CD8-positive, alpha-beta memory T cell (primary cell): ENCODE data around the gene ATG9A. TPM values are rescaled to one million over a fixed set of nuclear protein-coding genes. Genes with fewer than 3 reads are reported as not detected.

Experiments
- CTCF ChIA-PET: fragments of 350-600 bp; sonication (Branson Sonifier 250); formaldehyde crosslinking; loops from one replicate; lab custom pipeline; 2021; ENCODE audit warnings: antibody characterized with exemption; lab: Charles Lee
- POLR2A ChIA-PET: fragments of 350-600 bp; sonication (Branson Sonifier 250); formaldehyde crosslinking; loops from one replicate; lab custom pipeline; 2021; ENCODE audit warnings: antibody characterized with exemption; lab: Charles Lee
- DNase-seq, 5 donors: peaks; one replicate each; pipeline versions ENCODE4 v3.0.0 to v3.0.0-alpha.2; 2020 to 2022; ENCODE audit warnings: mixed read lengths in 1 of 5
- H3K27ac ChIP-seq: one replicate; pipeline ENCODE4 v1.7.0; 2013; ENCODE audit warnings: low read depth, mild to moderate bottlenecking, low read length, moderate library complexity
- H3K27me3 ChIP-seq: 2 replicates; pipeline ENCODE4 v1.7.0; 2013; ENCODE audit warnings: low read length, mild to moderate bottlenecking; ENCODE audit not compliant: insufficient read depth, poor library complexity, severe bottlenecking
- H3K36me3 ChIP-seq: 2 replicates; pipeline ENCODE4 v1.7.0; 2013; ENCODE audit warnings: mild to moderate bottlenecking, low read length, moderate library complexity; ENCODE audit not compliant: insufficient read depth
- H3K4me1 ChIP-seq: 2 replicates; pipeline ENCODE4 v1.7.0; 2013; ENCODE audit warnings: mild to moderate bottlenecking, low read length, moderate library complexity; ENCODE audit not compliant: insufficient read depth
- H3K4me3 ChIP-seq: 2 replicates; pipeline ENCODE4 v1.7.0; 2013; ENCODE audit warnings: mild to moderate bottlenecking, low read length
- H3K9me3 ChIP-seq: 2 replicates; pipeline ENCODE4 v1.7.0; 2013; ENCODE audit warnings: mild to moderate bottlenecking, low read length
- H3K27ac Mint-ChIP-seq, 8 donors: one replicate each; pipeline ENCODE4 v1.8.0; 2020 to 2021; ENCODE audit warnings: mixed read lengths in 8 of 8, mild to moderate bottlenecking in 6 of 8, inconsistent platforms in 3 of 8, moderate library complexity in 3 of 8
- H3K27me3 Mint-ChIP-seq, 2 donors: one replicate each; pipeline ENCODE4 v1.8.0; 2020 to 2021; ENCODE audit warnings: mixed read lengths in 2 of 2, mild to moderate bottlenecking in 1 of 2, moderate library complexity in 1 of 2
- H3K36me3 Mint-ChIP-seq, 3 donors: one replicate each; pipeline ENCODE4 v1.8.0; 2020 to 2021; ENCODE audit warnings: mixed read lengths in 3 of 3, inconsistent platforms in 1 of 3, mild to moderate bottlenecking in 1 of 3
- H3K4me1 Mint-ChIP-seq, 3 donors: one replicate each; pipeline ENCODE4 v1.8.0; 2020 to 2021; ENCODE audit warnings: mixed read lengths in 3 of 3, inconsistent platforms in 1 of 3, mild to moderate bottlenecking in 1 of 3
- H3K4me3 Mint-ChIP-seq, 7 donors: one replicate each; pipeline ENCODE4 v1.8.0; 2020 to 2021; ENCODE audit warnings: mixed read lengths in 7 of 7, mild to moderate bottlenecking in 6 of 7, moderate library complexity in 4 of 7, inconsistent platforms in 2 of 7
- H3K9me3 Mint-ChIP-seq, 5 donors: one replicate each; pipeline ENCODE4 v1.8.0; 2020 to 2022; ENCODE audit warnings: mixed read lengths in 5 of 5, mild to moderate bottlenecking in 3 of 5, moderate library complexity in 2 of 5, inconsistent platforms in 1 of 5
- polyA plus RNA-seq: library from polyadenylated mRNA; unstranded; fragments of 300-500 nt; fragmentation: Illumina TruSeq; gene quantifications from one replicate; pipeline ENCODE4 v1.2.3, GENCODE V29; 2021
- total RNA-seq, 2 experiments: library from RNA; stranded (reverse); gene quantifications; one replicate each; pipeline ENCODE4 v1.2.3, GENCODE V29; 2021

Gene ATG9A
- total and polyA plus RNA-seq, 3 experiments from 2014 or later = 32.0 to 52.9 (median 46.1) TPM

GRCh38 chr2:219228911-219229304 lies 528 bp downstream of the ATG9A start:
- Histone ChIP-seq H3K9me3 (no peaks in the 10 kb centered on the region), H3K4me3 (peak overlapping the region; percentile 93), H3K4me1 (peaks cover 44% of the 10 kb centered on the region), H3K36me3 (peaks cover 49% of the 10 kb centered on the region), H3K27ac (peak overlapping the region; percentile 96), H3K27me3 (no peaks in the 10 kb centered on the region)
- peaks cover 0 to 75% (median 8%) of the 10 kb centered on the region in 3 donors for H3K36me3 Mint-ChIP-seq
- no peaks in the 10 kb centered on the region for H3K9me3 Mint-ChIP-seq
- H3K4me1 Mint-ChIP-seq = peaks cover 40 to 73% (median 54%) of the 10 kb centered on the region in 3 donors
- CTCF ChIA-PET = interaction anchor here (0.8 to 7.6 kb wide), 10 partner anchors 11 to 70 kb away, joined by 3 to 51 read pairs (median 6); partner anchors contain the start of genes NHEJ1, TUBA4A and TUBA4B
- POLR2A ChIA-PET = interaction anchor here (0.9 to 4.5 kb wide), 11 partner anchors 10 to 69 kb away, joined by 4 to 164 read pairs (median 11); partner anchors contain the start of genes ABCB6, CNPPD1, DNAJB2 and GLB1L
- H3K4me3 Mint-ChIP-seq = peak overlapping the region; percentile 80 to 100 (median 97)
- H3K27me3 Mint-ChIP-seq = no peaks in the 10 kb centered on the region
- peak overlapping the region; percentile 61 to 96 (median 84) for H3K27ac Mint-ChIP-seq
- no peak for DNase-seq

GRCh38 chr2:219228041-219228910 lies 1.2 kb downstream of the ATG9A start:
- Histone ChIP-seq H3K9me3 (no peaks in the 10 kb centered on the region), H3K4me1 (peaks cover 44% of the 10 kb centered on the region), H3K4me3 (peak overlapping the region; percentile 93), H3K36me3 (peaks cover 50% of the 10 kb centered on the region), H3K27ac (peak overlapping the region; percentile 96), H3K27me3 (no peaks in the 10 kb centered on the region)
- Mint-ChIP-seq H3K36me3 (peaks cover 3 to 75% (median 8%) of the 10 kb centered on the region in 3 donors), H3K9me3 (no peaks in the 10 kb centered on the region), H3K4me1 (peaks cover 38 to 67% (median 50%) of the 10 kb centered on the region in 3 donors), H3K4me3 (peak overlapping the region; percentile 80 to 100 (median 97)), H3K27ac (peak overlapping the region; percentile 61 to 96 (median 84)), H3K27me3 (no peaks in the 10 kb centered on the region)
- no peak for DNase-seq
- ChIA-PET POLR2A (interaction anchor here (0.9 to 4.5 kb wide), 8 partner anchors 9 to 67 kb away, joined by 4 to 164 read pairs (median 13); partner anchors contain the start of genes ABCB6, CNPPD1, DNAJB2 and GLB1L), CTCF (interaction anchor here (1.0 to 7.6 kb wide), 9 partner anchors 10 to 71 kb away, joined by 3 to 51 read pairs (median 6); partner anchors contain the start of genes NHEJ1, TUBA4A and TUBA4B)

GRCh38 chr2:219225350-219225749 lies 4.1 kb downstream of the ATG9A start:
- Mint-ChIP-seq H3K27me3 (no peaks in the 10 kb centered on the region), H3K36me3 (peaks cover 7 to 83% (median 12%) of the 10 kb centered on the region in 3 donors), H3K27ac (peak overlapping the region in 2 of 8 donors; percentile 18 to 57), H3K9me3 (no peaks in the 10 kb centered on the region), H3K4me1 (peaks cover 28 to 40% (median 30%) of the 10 kb centered on the region in 3 donors), H3K4me3 (peak overlapping the region in 1 of 7 donors; percentile 47)
- no peaks in the 10 kb centered on the region for H3K27me3 ChIP-seq
- peaks cover 24% of the 10 kb centered on the region for H3K4me1 ChIP-seq
- H3K36me3 ChIP-seq = peaks cover 58% of the 10 kb centered on the region
- H3K4me3 ChIP-seq = no peak overlapping the region
- H3K9me3 ChIP-seq = no peaks in the 10 kb centered on the region
- no peak overlapping the region for H3K27ac ChIP-seq
- no peak for DNase-seq
- CTCF ChIA-PET = interaction anchor here (6.0 to 7.6 kb wide), 2 partner anchors 28 to 70 kb away, joined by 51 read pairs; partner anchors contain the start of genes TUBA4A and TUBA4B
- POLR2A ChIA-PET = no interaction called here

GRCh38 chr2:219223831-219224610 lies 5.4 kb downstream of the ATG9A start:
- DNase-seq = no peak
- no peak overlapping the region for H3K4me3 ChIP-seq
- Mint-ChIP-seq H3K4me1 (peaks cover 26 to 39% (median 30%) of the 10 kb centered on the region in 3 donors), H3K4me3 (no peak overlapping the region), H3K27me3 (no peaks in the 10 kb centered on the region), H3K27ac (peak overlapping the region in 2 of 8 donors; percentile 35 to 61), H3K36me3 (peaks cover 7 to 79% (median 12%) of the 10 kb centered on the region in 3 donors), H3K9me3 (no peaks in the 10 kb centered on the region)
- POLR2A ChIA-PET = interaction anchor here (0.6 to 0.8 kb wide), 2 partner anchors 24 to 47 kb away, joined by 3 read pairs; partner anchors contain the start of gene CNPPD1
- H3K27ac ChIP-seq = no peak overlapping the region
- H3K4me1 ChIP-seq = peaks cover 29% of the 10 kb centered on the region
- no peaks in the 10 kb centered on the region for H3K27me3 ChIP-seq
- H3K9me3 ChIP-seq = no peaks in the 10 kb centered on the region
- CTCF ChIA-PET = interaction anchor here (0.9 to 7.6 kb wide), 5 partner anchors 13 to 71 kb away, joined by 4 to 51 read pairs (median 5); partner anchors contain the start of genes CNPPD1, NHEJ1, TUBA4A and TUBA4B
- peaks cover 61% of the 10 kb centered on the region for H3K36me3 ChIP-seq

GRCh38 chr2:219221957-219222518 lies 7.4 kb downstream of the ATG9A start:
- Histone ChIP-seq H3K4me3 (no peak overlapping the region), H3K27ac (no peak overlapping the region), H3K4me1 (peaks cover 22% of the 10 kb centered on the region), H3K9me3 (no peaks in the 10 kb centered on the region), H3K27me3 (no peaks in the 10 kb centered on the region), H3K36me3 (peaks cover 61% of the 10 kb centered on the region)
- CTCF ChIA-PET = interaction anchor here (1.1 to 2.9 kb wide), 4 partner anchors 11 to 73 kb away, joined by 3 to 14 read pairs (median 5); partner anchors contain the start of gene CNPPD1
- POLR2A ChIA-PET = interaction anchor here (1.4 kb wide), 1 partner anchor 23 kb away, joined by 4 read pairs; the partner anchor contains the start of genes GLB1L and STK16
- peak overlapping the region in 1 of 8 donors; percentile 71 for H3K27ac Mint-ChIP-seq
- H3K36me3 Mint-ChIP-seq = peaks cover 7 to 71% (median 12%) of the 10 kb centered on the region in 3 donors
- peaks cover 0 to 2% of the 10 kb centered on the region in 2 donors for H3K27me3 Mint-ChIP-seq
- DNase-seq = no peak
- H3K9me3 Mint-ChIP-seq = no peaks in the 10 kb centered on the region
- H3K4me3 Mint-ChIP-seq = peak overlapping the region in 1 of 7 donors; percentile 56
- H3K4me1 Mint-ChIP-seq = peaks cover 18 to 34% (median 24%) of the 10 kb centered on the region in 3 donors

- no peaks in the 10 kb centered on the region for H3K27me3 ChIP-seq
- CTCF ChIA-PET = interaction anchor here (0.7 to 2.9 kb wide), 3 partner anchors 10 to 74 kb away, joined by 4 to 14 read pairs (median 7); no protein-coding TSS in a partner anchor
- H3K27me3 Mint-ChIP-seq = peaks cover 0 to 2% of the 10 kb centered on the region in 2 donors
- no peak overlapping the region for H3K4me3 ChIP-seq
- H3K36me3 ChIP-seq = peaks cover 54% of the 10 kb centered on the region
- POLR2A ChIA-PET = interaction anchor here (1.4 kb wide), 1 partner anchor 24 kb away, joined by 4 read pairs; the partner anchor contains the start of genes GLB1L and STK16
- H3K4me3 Mint-ChIP-seq = peak overlapping the region in 4 of 7 donors; percentile 10 to 54 (median 20)
- peaks cover 7 to 61% (median 12%) of the 10 kb centered on the region in 3 donors for H3K36me3 Mint-ChIP-seq
- no peak overlapping the region for H3K27ac ChIP-seq
- H3K9me3 Mint-ChIP-seq = no peaks in the 10 kb centered on the region
- H3K27ac Mint-ChIP-seq = peak overlapping the region in 4 of 8 donors; percentile 3 to 61 (median 30)
- no peak for DNase-seq
- peaks cover 18 to 34% (median 18%) of the 10 kb centered on the region in 3 donors for H3K4me1 Mint-ChIP-seq
- H3K9me3 ChIP-seq = no peaks in the 10 kb centered on the region
- peaks cover 18% of the 10 kb centered on the region for H3K4me1 ChIP-seq
These were observed 8.6 kb downstream of the ATG9A start for GRCh38 chr2:219220652-219221402.
